AG08396 (cell line): ENCODE data around the gene ZNF469.
A peak's percentile ranks its signal among the peaks of the same experiment; 100 is the strongest.
"Not testable (repeated sequence)": the region's sequence is repeated elsewhere in the genome, so short reads cannot be mapped to it uniquely, and the experiment has no call there.

Source experiments
- DNase-seq: peaks from one replicate; pipeline ENCODE4 v3.0.0; 2012; ENCODE audit warnings: low spot score, mixed read lengths

Gene ZNF469

DNA sequence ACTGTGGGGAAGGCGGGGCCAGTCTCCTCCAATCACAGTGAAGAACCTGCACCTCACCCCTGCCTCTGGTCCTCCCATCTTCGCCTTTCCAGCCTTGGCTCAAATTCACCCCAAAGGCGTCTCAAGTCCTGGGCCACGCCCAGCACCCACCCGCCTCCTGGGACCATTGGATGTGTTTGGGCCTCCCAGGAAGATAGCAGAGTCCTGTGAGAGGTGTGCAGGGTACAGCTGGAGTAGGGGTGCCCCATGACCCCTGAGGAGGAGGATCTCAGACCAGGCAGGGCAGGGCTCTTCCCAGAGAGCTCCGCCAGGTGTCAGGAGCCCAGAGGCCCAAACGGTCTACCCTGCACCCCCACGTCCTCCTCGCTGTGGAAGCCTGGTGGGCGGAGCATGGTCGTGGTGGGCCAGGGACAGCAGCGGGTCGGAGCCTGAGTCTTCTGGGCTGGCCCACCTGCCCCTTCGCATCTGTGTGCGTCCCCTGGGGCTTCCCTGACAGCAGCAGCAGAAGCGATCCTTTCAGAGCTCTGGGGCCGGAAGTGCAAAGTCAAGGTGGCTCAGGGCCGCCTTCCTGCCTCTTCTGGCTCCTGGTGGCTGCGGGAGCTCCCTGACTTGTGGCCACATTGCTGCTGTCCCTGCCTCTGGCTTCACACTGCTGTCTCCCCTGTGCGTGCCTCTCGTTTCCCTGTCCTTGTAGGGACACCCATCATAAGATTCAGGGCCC is 34.9 kb upstream of the ZNF469 start:
- no peak for DNase-seq

DNA sequence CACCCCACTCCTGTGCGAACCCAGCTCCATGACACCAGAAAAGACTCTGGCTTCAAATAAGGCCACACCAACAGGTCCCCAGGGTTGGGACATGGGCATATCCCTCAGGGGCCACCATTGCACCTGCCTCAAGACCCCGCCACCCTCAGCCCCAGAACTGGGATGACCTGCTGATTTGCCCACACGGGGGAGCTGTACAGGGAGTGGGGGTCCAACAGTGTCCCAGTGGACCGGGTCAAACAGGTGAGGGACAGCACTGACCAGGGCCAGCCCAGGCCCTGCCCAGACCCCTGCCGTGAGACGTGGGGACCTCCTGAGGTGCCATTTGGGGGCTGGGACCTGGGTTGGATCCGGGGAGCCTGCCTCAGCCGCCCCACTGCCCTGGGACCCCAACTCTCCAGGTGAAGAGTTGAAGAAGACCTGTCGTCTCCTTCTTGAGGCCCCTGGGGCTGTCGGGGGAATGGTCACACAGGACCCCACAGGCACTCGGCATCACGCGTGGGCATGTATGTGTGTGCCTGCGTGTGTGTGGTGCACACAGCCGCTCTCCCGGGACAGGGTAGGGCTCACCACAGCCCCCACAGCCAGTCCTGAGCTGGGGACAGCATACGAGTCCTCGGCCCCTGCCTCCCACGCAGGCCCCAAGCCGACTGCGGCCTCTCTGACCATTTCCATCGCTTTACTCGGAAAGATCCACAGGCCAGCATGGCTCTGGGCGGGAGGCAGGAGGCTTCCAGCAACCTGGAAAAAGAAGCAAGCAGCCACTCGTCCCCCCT is 34.2 kb upstream of the ZNF469 start:
- no peak for DNase-seq

DNA sequence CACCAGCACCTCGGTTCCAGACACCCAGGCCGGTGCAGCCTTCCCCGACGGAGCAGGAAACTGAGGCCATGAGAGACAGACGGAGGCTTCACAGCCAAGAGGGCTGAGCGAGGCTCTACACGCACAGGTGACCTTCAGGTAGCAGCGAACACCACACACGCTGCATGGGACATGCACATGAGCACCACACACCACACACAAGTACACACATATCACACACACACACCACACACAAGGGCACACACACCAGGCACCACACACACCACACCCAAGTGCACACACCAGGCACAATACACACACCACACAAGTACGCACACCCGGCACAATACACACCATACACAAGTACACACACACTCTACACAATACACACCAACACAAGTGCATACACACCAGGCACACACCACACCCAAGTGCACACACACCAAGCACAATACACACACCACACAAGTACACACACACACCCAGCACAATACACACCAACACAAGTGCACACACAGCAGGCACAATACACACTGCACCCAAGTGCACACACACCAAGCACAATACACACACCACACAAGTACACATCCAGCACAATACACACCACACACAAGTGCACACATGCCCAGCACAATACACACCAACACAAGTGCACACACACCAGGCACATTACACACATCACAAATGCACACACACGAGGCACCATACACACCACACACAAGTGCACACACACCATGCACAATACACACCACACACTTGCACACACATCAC is 33.4 kb upstream of the ZNF469 start:
- DNase-seq = no peak

DNA sequence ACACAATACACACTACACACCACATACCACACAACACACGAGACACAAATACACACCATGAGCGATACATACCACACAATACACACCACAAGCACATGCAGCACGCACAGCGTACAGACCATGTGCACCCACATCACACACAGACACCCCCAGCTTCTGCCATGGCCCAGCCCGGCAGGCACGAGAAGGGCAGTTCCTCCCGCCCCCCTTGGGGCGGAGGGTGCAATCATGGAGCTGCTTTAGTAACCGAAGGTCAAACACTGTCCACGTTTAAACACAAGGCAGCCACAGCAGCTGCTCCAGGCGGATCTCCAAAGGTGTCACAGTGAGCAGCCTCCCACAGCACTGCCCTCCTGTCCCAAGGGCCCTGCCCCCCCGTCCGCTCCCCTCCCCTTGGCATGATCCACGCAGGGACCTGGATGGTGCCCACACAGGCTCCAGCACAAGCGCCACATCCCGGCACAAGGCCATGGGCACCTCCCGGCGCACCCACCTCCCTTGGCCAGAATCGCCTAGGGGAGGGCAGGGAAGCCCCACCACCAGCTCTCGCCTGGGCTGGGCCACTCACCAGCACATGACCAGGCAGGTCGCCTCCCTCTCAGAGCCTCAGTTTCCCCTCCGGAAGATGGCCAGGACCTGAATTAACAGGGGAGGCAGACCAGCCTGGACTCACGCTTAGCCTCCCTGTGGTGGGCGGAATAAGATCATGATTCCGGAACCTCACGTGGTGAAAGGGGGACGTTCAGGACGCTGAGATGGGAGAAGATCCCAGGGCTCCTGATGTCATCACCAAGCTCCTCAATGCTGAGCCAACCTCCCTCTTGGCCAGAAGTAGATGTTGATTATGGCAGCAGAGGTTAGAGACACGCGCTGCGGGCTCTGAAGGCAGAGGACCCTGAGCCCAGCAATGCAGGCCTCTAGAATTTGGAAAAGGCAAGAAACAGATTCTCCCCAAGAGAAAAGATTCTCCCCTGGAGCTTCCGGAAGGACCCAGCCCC is 32.6 kb upstream of the ZNF469 start:
- no peak for DNase-seq

DNA sequence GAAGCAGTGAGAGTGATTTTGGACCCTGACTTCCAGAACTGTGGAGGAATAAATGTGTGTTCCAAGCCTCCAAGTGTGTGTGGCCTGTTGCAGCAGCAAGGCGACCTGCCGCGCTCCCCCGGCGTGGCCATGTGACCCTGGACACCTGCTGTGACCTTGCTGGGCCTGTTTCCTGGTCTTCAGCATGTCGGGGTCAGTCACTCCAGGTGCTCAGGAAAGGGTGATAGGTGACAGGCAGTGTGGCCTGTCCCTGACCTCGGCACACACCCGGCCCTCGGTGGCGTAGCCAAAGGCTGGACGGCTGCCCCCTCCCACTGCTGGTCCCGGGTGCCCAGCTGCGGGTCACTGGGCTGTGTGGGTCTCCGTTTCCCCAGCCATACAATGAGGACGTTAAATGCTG is 31.8 kb upstream of the ZNF469 start:
- DNase-seq = no peak

DNA sequence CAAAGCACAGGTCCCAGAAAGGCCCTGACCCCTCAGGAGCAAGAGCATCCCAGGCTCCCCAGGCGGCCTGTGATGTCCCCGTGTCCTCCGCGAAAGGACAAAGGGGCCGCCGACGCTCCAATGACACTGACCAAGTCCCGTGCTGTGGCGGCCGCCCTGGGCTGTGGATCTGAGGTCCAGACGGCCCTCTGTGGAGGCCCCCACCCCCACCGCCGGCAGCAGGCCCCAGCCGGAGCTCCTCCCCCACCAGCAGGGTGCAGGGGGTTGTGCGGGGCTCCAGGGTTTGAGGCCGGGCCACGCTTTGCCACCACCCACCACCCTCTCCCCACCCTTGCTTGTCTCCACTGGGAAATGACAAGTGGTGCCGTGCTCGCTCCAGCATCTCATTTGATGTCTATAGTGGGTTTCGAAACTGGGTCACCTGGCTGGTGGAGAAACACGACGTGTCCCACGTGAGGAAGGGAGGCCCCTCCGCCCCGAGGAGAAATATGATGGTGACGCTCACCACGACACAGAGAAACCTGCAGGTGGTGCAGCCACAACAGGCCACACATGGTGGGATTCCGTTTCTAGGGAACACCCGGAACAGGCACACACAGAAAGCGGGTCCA is 31.2 kb upstream of the ZNF469 start:
- no peak for DNase-seq

DNA sequence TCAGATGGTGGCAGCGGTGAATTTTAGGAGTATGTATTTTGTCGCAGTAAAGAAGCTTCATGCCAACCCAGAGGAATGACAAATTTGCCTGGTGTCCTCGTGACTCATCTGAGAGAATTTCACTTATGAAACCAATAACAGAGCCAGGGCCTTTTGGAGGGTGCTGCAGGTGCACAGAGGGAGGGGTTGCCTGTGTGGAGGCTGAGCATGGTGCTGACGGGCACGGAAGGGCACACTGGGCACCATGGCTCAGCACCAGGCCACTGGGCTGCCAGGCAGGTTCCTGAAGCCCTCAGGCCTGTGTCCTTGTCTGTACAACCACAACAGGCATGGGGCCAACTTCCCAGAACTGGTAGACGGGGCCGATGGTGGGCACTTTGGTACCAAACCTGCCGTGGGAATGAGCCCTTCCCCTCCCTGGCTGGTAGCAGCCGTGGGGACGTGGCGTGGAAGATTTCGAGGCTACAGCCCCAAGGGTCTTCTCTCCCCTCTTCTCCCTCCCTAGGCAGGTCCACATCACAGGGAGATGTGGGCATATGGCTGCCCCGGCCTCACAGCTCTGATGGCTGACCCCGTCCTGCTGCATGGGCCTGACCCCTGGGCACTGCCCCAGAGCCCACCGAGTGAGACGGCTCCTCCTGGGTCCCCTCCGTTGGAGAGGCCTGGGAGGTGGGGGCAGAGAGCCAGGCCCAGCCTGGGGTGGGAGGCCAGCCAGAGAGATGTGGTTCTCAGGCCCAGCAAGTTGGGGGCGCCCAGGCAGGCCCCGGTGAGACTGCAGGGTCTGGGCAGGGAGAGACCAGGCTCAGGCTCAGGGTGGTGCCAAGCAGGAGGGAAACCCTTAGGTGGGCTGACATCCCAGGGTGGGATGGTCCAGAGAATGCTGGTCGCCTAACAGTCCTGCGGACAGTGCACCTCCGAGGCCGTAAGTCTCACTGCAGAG is 30.2 kb upstream of the ZNF469 start:
- peak; percentile 63 for DNase-seq

DNA sequence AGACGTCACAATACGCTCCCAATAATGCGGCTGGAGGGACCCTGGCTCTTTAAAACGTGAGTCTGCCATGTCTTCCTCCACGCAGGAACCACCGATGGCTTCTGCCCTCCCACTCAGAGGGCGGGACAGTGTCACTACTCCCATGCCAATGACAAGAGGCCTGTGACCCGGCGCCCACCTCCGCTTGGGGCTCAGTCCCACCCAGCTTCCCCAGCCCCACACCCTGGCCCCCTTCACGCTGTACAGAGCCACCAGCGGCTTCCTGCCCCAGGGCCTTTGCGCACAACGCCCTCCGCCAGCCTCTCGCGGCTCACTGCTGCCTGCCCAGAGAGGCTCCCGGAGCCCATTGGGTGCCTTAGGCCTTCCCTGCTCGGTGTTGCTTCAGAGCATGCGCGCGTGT is 29.5 kb upstream of the ZNF469 start:
- no peak for DNase-seq

DNA sequence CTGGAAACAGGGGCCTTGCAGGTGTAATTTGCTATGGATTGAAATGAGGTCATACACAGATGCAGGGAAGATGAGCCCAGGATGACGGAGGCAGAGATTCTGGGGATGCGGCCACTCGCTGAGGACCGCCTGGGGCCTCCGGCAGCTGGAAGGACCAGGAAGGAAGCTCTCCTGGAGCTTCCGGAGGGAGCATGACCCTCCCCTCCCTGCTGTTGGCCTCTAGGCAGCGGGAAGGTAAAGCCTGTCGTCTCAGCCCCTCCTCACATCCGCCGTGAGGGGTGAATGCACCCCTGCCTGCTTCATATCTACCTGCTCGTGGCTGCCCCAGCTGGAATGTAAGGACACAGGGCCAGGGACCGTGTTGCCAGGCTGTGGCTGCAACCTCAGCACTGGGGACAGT is 29.1 kb upstream of the ZNF469 start:
- DNase-seq = no peak

DNA sequence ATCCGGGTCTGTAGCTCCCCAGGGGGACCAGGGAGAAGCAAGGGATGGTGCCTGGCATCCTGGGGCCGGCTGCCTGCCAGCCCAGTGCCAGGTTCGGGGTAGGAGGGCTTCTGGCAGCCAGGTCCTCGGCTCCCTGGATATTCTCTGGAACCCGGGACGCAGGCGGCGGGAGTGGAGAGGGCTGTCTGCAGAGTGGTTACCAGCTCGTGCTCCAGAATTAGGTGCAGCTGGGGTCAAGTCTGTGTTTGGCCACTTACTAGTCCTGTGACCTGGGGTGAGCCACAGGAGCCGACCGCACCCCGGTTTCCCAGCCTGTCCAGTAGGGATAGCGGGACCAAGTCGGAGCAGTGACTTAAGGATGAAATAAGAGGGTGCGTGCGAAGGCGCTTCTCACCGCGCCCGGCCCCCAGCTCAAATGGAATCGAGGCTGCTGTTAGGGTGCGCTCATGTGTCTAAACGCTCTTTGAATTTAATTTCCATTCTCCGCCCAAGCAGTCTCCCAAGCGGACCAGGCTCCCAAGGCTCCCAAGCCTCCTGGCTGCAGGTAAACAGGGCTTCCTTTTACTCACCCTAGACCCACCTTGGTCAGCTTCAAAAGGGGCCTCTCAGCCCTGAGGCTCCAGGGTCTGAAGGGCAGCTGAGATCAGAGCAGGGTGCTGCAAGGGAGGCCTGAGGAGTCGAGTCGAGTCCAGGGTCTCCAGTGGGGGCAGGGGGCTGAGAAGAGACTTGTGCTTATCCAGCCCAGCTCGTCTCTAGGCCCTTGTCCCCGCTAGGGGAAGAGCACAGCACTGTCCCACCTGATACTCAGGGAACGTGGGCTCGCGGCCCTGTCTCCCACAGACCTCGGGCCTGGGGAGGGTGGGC is 28.3 kb upstream of the ZNF469 start:
- DNase-seq = no peak

DNA sequence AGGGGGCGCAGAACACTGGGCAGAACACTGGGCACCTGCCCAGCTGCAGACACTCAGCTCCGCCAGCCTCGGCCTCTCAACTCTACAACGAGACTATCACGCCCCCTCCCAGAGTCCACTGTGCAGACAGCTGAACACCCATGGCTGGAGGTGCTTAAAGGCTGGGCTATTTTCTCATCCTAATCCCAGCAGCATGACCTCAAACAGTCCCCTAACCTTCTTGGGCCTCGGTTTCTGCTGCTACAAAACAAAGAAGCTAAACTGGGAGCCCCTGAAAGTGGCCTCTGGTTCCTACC is 27.7 kb upstream of the ZNF469 start:
- DNase-seq = no peak

DNA sequence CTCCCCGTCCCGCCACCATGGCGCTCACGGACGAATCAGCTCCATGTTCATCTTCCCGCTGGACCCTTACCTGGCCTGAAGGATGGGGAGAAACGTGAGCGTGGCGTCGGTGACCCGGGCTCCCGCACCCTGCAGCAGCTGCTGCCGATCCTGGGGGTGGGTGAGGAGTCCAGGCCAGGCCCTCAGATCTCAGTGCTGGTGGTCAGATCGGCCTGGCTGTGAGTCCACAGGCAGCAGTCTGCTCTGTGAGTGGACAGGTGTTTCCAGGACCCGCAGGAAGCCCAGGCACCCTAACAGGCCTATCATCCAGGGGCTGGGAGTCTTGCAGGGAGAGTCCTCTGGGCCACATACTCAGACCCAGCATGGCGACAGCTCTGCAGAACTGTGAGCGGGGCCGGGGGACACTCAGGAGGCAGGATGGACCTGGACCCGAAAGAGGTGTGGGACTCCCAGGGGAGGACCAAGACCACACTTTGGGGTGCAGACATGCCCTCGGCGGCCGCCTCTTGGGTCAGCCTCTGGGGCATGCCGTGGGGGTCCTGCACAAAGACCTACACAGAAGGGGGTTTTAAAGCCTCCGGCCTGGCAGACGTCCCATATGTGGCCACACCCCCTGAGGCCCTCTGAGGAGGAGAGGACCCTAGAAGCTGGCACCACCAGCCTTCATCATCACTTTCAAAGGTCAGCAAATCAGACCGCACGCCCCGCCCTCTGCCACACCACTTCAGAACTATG is 27.2 kb upstream of the ZNF469 start:
- no peak for DNase-seq

DNA sequence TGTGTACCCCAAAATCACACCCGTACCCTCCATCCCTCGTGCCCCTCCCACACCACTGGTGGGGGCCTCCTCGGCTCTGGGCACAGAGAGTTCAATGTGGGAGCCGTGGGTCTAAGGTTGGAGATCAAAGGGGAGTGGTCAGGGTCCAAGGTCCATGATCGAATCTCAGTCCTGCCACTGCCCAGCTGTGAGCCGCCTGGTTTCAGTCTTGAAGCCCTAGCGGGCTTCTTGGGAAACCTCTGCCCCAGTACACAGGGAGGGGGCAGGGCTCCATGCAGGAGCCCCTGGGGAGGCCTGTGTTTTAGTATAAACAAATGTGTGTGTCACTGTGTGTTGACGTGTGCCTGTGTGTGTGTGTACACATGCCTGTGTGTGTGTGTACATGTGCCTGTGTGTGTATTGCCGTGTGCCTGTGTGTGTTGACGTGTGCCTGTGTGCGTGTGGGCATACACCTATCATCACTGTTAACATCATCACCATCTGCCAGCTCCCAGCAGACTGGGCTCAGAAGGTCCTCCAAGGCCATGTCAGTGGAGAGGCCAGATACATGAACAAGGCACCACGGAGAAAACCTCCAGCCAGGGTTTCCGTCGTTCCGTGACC is 26.5 kb upstream of the ZNF469 start:
- DNase-seq = no peak

DNA sequence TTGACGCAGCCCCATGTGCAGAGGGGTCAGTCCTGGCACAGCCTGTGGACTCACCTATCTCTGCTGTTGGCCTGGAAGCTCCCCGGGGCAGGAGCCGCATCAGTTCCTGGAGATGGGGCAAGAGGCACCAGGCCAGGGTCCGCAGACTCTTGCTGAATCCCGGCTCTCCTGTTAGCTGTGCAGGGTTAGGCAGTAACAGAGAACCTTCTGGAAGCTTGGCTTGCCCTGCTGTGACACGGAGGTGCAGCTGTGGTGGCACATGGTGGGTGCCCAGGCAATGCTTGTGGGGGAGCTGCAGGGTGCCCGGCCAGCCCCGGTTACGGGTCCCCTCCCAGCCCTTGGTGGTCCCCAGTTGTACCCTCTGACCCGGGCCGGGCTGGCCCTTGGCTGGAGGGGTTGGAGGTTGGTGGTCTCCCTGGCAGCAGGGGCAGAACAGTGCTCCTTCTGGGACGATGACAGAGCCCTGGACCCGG is 26.0 kb upstream of the ZNF469 start:
- DNase-seq = no peak

DNA sequence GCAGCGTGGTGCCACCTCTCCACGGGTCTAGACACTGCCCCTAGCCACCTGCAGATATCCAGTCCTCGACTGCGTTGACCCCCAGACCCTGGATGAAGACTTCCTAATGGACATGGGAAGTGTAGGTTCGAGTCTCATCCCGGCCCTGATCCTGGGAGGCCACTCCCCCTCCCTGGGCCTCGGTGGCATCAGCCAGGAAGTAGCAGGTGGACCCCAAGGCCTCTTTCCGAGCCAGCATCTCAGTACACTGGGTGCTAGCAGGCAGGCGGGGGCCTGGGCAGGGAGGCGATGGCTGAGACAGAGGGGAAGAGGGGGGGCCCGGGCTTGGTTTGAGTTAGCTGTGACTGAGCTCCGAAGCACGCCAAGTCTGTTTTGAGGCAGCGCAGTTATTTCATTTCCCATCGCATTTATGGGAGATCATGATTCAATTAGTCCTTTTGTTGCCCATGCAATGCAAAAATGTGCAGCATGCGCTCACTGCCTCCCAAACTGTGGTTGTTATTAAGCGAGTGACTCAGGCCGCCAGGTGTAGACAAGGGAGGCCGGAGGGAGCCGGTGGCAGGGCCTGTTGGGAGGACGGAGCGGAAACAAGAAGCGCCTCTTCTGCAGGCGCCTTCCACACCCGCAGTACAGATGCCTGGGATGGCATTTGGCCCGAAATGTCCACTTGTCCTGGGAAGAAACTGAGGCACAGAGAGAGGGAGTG is 25.3 kb upstream of the ZNF469 start:
- DNase-seq = no peak

DNA sequence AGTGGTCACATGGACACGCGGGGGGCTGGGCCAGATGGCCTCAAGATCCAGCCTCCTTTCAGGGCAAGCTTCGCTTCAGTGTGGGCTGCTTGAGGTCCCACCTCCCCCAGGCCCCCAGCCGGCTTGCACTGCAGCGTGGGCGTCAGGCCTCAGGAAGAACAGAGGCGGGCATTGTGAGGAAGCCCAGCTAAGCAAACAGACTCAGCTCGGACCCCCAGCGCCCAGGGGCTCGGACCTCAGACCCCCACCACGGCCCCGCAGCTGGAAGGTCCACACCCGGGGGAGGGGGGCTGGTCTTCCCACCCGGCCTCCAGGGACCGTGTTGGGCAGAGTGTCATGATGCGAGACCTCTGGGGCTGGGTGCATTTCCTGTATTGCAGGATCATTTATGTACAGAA is 24.7 kb upstream of the ZNF469 start:
- no peak for DNase-seq

DNA sequence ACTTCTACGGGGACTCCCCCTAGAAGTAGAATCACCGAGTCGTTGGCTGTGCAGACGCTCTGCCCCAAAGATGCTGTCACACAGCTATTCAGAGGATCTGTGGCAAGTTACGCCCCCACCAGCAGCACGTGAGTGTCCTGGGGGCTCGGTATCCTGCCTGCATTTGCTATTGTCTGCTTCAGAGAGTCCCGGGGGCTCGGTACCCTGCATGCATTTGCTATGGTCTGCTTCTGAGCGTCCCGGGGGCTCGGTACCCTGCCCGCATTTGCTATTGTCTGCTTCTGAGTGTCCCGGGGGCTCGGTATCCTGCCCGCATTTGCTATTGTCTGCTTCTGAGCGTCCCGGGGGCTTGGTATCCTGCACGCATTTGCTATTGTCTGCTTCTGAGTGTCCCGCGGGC is 23.8 kb upstream of the ZNF469 start:
- DNase-seq = no peak

DNA sequence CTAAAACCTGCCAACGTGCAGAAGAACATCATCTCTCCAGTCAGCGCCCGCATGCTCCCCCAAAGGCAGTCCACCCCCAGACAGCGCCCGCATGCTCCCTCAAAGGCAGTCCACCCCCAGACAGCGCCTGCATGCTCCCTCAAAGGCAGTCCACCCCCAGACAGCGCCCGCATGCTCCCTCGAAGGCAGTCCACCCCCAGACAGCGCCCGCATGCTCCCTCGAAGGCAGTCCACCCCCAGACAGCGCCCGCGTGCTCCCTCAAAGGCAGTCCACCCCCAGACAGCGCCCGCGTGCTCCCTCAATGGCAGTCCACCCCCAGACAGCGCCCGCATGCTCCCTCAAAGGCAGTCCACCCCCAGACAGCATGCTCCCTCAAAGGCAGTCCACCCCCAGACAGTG is 22.4 kb upstream of the ZNF469 start:
- not testable (repeated sequence) for DNase-seq
